LHCN-M2 (cell line): ENCODE measurements around the gene PLCG2. TPM values are rescaled to one million over a fixed set of nuclear protein-coding genes. Genes with fewer than 3 reads are reported as not detected.
"Not testable (repeated sequence)": the region's sequence is repeated elsewhere in the genome, so short reads cannot be mapped to it uniquely, and the experiment has no call there.

Experiments
- DNase-seq: peaks from one replicate; pipeline ENCODE4 v3.0.0-alpha.2; 2012; ENCODE audit warnings: low read depth
- total RNA-seq: library from RNA; depleted of rRNA; stranded (reverse); fragments of >200 nt; gene quantifications from 2 replicates; pipeline ENCODE4 v1.2.3, GENCODE V29; 2014; rRNA removed

The PLCG2 gene
- total RNA-seq, 1 experiment from 2014 or later, result 0.17 TPM

- peak; percentile 78 for DNase-seq
Measured at GRCh38 chr16:81996664-81997509, 217.8 kb downstream of the PLCG2 start.

GRCh38 chr16:81997738-81998137 is 218.6 kb downstream of the PLCG2 start:
- peak; percentile 83 for DNase-seq

GRCh38 chr16:82002831-82003230 is 223.7 kb downstream of the PLCG2 start:
- no peak for DNase-seq

GRCh38 chr16:82004601-82005000 is 225.5 kb downstream of the PLCG2 start:
- DNase-seq, result no peak

DNA sequence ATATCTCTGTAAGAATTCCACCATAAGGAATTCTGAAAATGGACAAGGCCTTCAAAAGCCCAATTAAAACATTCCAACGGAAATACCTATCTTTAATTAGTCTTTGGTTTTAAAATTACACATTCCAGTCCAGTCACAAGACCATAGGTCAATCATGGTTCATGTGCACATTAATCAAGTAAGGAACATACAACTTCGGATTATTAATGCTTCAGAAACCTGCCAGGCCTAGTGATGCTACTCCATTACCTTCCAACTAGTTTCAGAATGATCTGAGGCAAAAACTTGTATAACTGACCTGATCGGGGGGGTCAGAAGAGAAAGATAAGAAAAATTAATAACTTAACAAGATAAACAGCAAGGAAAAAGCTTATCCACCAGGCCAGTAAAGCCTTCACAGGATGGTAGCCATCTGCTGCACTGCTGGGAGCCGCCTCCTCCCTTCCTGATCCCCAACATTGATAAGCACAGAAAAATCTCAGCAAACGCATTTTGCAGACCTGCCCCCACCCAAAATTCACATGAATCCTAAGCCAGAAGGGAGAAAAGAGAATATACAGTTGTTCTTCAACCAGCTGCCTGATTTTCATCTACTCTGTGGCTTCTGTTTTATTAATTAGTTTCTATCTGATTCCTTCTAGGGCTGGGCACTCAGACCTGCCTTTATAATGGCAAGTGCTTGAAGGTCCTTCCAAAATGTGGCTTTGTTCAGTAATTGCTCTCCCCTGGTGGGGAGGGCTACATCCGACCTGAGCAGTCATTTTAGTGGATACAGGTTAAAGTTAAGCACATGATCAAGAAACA is 226.1 kb downstream of the PLCG2 start:
- no peak for DNase-seq

GRCh38 chr16:82006036-82006435 is 226.9 kb downstream of the PLCG2 start:
- no peak for DNase-seq

DNA sequence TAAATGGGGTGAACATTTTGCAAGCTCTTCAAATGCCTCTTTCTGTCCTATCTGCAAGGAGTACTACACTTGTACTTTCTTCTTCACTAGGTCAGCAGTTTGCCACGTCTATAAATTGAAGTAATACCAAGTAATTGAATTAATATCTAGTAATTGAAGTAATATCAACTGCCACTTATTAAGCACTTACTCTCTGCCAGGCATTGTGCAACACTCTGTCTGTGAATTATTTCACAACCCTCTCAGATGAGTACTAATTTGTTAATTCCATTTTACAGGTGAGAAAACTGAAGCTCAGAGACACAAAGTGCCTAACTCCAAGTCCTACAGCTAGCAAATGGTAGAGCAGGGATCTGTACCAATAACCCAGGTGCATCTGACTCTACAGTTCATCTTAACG is 228.1 kb downstream of the PLCG2 start:
- DNase-seq, result no peak

DNA sequence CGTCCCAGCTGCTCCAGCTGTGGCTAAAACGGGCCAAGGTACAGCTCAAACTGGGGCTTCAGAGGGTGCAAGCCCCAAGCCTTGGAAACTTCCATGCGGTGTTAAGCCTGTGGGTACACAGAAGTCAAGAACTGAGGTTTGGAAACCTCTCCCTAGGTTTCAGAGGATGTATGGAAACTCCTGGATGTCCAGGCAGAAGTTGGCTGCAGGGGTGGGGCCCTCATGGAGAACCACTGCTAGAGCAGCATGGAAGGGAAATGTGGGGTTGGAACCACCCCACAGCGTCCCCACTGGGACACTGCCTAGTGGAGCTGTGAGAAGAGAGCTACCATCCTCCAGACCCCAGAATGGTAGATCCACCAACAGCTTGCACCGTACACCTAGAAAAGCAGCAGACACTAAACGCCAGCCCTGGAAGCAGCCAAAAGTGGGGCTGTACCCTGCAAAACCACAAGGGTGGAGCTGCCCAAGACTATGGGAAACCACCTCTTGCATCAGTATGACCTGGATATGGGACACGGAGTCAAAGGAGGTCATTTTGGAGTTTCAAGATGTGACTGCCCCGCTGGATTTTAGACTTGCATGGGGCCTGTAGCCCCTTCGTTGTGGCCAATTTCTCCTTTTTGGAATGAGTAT is 230.0 kb downstream of the PLCG2 start:
- no peak for DNase-seq

DNA sequence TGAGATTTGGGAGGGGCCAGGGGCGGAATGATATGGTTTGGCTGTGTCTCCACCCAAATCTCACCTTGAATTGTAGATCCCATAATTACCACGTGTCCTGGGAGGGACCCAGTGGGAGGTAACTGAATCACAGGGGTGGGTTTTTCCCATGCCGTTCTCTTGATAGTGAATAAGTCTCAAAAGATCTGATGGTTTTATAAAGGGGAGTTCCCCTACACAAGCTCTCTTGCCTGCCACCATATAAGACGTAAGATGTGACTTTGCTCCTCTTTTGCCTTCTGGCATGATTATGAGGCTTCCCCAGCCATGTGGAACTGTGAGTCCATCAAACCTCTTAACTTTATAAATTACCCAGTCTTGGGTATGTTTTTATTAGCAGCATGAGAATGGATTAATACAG is 230.7 kb downstream of the PLCG2 start:
- not testable (repeated sequence) for DNase-seq

- no peak for DNase-seq
Measured at GRCh38 chr16:82010649-82011048, 231.6 kb downstream of the PLCG2 start.

DNA sequence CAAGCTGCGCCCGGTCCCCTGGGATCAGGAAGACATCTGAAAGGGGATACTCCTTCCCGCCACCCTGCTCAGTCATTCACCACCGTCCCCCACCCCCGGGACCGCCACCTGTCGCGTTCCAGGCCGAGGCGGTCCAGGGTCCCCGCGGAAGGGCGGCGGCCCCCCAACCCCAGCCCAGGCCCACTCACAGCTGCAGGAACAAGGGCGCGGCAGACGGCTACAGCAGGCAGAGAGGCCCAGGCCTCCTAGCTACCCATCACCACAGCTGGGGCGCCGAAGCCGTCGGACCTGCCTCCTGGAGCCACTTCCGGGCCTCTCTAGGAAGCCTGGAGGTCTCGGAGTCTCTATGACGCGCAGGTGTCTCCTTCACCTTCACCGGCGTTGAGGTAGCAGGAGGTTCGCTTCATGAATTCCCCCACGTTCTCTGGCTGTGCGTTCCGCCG is 232.1 kb downstream of the PLCG2 start, which contains the start of gene SDR42E1:
TSS of gene SDR42E1 (minus strand) at position 272 of the 443 bp plus-strand sequence. CDS start 10,612 bp downstream, outside the sequence.
- DNase-seq, result peak; percentile 5

Other genes starting within 250 kb of the PLCG2 start
- gene SDR42E1, start 232.2 kb downstream of the PLCG2 start, total RNA-seq, result 0.38 and 0.80 TPM in 2 replicates